Pons (tissue), 1 donor: ENCODE data around the gene SF3A1.

ENCODE experiments used
- DNase-seq: peaks from one replicate; pipeline ENCODE4 v3.0.0-alpha.2; 2016; ENCODE audit warnings: low spot score

Gene SF3A1

GRCh38 chr22:30325065-30325720 is 31.5 kb downstream of the SF3A1 start:
- DNase-seq: no peak

- DNase-seq: no peak
Measured at GRCh38 chr22:30324014-30324730, 32.5 kb downstream of the SF3A1 start.

GRCh38 chr22:30323246-30323645 is 33.4 kb downstream of the SF3A1 start:
- no peak for DNase-seq

GRCh38 chr22:30321461-30321860 is 35.2 kb downstream of the SF3A1 start:
- no peak for DNase-seq

- DNase-seq: no peak
Measured at GRCh38 chr22:30320021-30320556, 36.6 kb downstream of the SF3A1 start.

GRCh38 chr22:30318799-30319419 is 37.8 kb downstream of the SF3A1 start:
- DNase-seq: no peak

- DNase-seq: no peak
Measured at GRCh38 chr22:30317778-30318177, 38.9 kb downstream of the SF3A1 start.

GRCh38 chr22:30315962-30316576 is 40.6 kb downstream of the SF3A1 start:
- no peak for DNase-seq

GRCh38 chr22:30314915-30315314 is 41.8 kb downstream of the SF3A1 start:
- no peak for DNase-seq

GRCh38 chr22:30313527-30314363 is 42.9 kb downstream of the SF3A1 start:
- no peak for DNase-seq

- DNase-seq: no peak
Measured at GRCh38 chr22:30312053-30312452, 44.6 kb downstream of the SF3A1 start.

- DNase-seq: no peak
Measured at GRCh38 chr22:30310881-30311771, 45.6 kb downstream of the SF3A1 start.

GRCh38 chr22:30309951-30310741 is 46.5 kb downstream of the SF3A1 start:
- DNase-seq: no peak

GRCh38 chr22:30308518-30309230 is 48.0 kb downstream of the SF3A1 start:
- no peak for DNase-seq

- DNase-seq: no peak
Measured at GRCh38 chr22:30308093-30308492, 48.6 kb downstream of the SF3A1 start.

- no peak for DNase-seq
Measured at GRCh38 chr22:30307041-30307574, 49.6 kb downstream of the SF3A1 start.

GRCh38 chr22:30306627-30307011 is 50.1 kb downstream of the SF3A1 start:
- no peak for DNase-seq

GRCh38 chr22:30305906-30306626 is 50.6 kb downstream of the SF3A1 start:
- DNase-seq: peak; percentile 36
